NOMO-1 (cell line): ENCODE data around the gene MTFR1L.

Source experiments
- DNase-seq, 2 experiments: peaks; one replicate each; lab custom pipeline; 2025; ENCODE audit not compliant: unreplicated experiment in 2 of 2; lab: John Stamatoyannopoulos, UW

MTFR1L gene

GRCh38 chr1:25858906-25859789 lies 39.4 kb downstream of the MTFR1L start, which contains the start of gene AUNIP:
TSS of gene AUNIP (minus strand) at chr1:25859457. CDS start at chr1:25859357, 100 bp downstream.
- peak; percentile 89 to 96 for DNase-seq

GRCh38 chr1:25861316-25862286 lies 41.8 kb downstream of the MTFR1L start:
- DNase-seq: peak; percentile 77 to 87

- DNase-seq: no peak
Observed at GRCh38 chr1:25862785-25863485, 43.2 kb downstream of the MTFR1L start.

- DNase-seq: no peak
Observed at GRCh38 chr1:25863486-25864262, 43.9 kb downstream of the MTFR1L start.

- DNase-seq: no peak
Observed at GRCh38 chr1:25864434-25864833, 44.7 kb downstream of the MTFR1L start.

GRCh38 chr1:25866288-25866687 lies 46.5 kb downstream of the MTFR1L start:
- no peak for DNase-seq

- no peak for DNase-seq
Observed at GRCh38 chr1:25867210-25867991, 47.6 kb downstream of the MTFR1L start.

- DNase-seq: no peak
Observed at GRCh38 chr1:25869909-25870606, 50.3 kb downstream of the MTFR1L start.

GRCh38 chr1:25870614-25871013 lies 50.9 kb downstream of the MTFR1L start:
- no peak for DNase-seq

- no peak for DNase-seq
Observed at GRCh38 chr1:25871086-25871703, 51.4 kb downstream of the MTFR1L start.

- DNase-seq: no peak
Observed at GRCh38 chr1:25871704-25872494, 52.1 kb downstream of the MTFR1L start.

- peak; percentile 8 to 30 for DNase-seq
Observed at GRCh38 chr1:25872713-25873112, 53.0 kb downstream of the MTFR1L start.

- no peak for DNase-seq
Observed at GRCh38 chr1:25873120-25873519, 53.4 kb downstream of the MTFR1L start.

GRCh38 chr1:25874209-25874608 lies 54.5 kb downstream of the MTFR1L start:
- no peak for DNase-seq

GRCh38 chr1:25874635-25875153 lies 54.9 kb downstream of the MTFR1L start:
- no peak for DNase-seq

GRCh38 chr1:25875154-25875855 lies 55.6 kb downstream of the MTFR1L start, which contains the start of gene PAQR7:
TSS of gene PAQR7 (minus strand) at chr1:25875708. CDS start at chr1:25863839, 11,869 bp downstream.
- peak; percentile 60 to 81 for DNase-seq
